Ovary (tissue), 3 donors: Measurements from ENCODE around the gene FARP1.

Experiments
- CTCF ChIP-seq, 3 donors: fragments of 450-650 bp in 2 of 3; fragments of 200-600 bp in 1 of 3; IDR thresholded peaks; one replicate each; pipeline versions ENCODE4 v1.5.1 to v1.8.0; 2016 to 2022; ENCODE audit warnings: antibody characterized with exemption in 3 of 3, mild to moderate bottlenecking in 1 of 3
- POLR2A ChIP-seq: fragments of 450-650 bp; IDR thresholded peaks from one replicate; pipeline ENCODE4 v1.6.1; 2017; ENCODE audit warnings: antibody characterized with exemption, mild to moderate bottlenecking, moderate library complexity
- donor health status: DM: no; HTN: no; CAD: no.

- TF ChIP-seq CTCF (IDR thresholded peaks at IDR 0.05) (no peak), POLR2A (no peak)
Measured at GRCh38 chr13:98443800-98444325, 301.0 kb downstream of the FARP1 start.
